NCI-H510A (cell line): ENCODE results near the gene LBR.

Experiments used
- DNase-seq: peaks from one replicate; lab custom pipeline; 2025; lab: John Stamatoyannopoulos, UW

LBR gene

GRCh38 chr1:225446595-225446960 lies 18.7 kb upstream of the LBR start:
- DNase-seq, result no peak

DNA sequence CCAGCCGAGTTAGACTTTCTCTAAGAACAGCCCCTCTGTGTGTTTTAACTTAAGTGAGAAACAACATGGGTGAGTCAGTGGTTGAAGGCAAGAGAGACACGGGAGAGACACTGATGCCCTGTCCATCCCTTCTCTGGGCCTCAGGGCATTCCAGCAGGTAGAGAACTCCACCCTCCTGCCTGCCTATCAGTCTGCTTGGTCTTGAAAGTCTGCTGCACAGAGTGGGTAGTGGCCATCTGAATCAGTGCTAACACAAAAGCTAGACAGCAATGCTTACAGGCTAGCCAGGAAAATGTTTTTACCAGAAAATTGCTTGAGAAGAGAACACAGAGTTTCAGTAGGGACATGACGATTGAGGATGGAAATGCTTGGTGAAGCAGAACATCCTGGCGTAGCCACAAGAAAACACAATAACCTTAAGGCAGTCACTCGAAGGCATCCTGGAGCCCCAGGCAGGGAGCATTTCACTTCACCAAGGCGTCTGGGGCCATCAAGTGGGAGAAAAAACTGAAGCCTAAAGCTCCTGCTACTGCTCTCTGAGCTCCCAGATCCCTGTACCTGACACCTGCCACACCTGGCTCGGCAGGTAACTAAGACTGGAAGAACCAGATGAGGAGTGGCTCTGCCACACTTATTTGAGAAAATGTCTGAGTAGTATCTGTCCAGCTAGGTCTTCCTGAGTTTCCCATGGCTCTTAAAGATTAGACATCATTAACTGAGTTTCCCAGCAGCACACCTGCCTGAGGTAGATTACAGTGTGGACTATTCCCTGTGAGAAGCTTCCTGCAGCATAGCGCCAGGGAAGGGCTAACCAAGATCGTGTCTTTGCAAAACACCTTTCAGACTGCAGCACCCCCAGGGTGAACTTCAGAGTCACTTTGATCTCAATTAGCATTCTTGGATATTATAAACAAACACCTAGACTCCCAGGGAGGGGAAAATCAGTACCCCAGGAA lies 18.1 kb upstream of the LBR start:
- DNase-seq, result peak; percentile 57

DNA sequence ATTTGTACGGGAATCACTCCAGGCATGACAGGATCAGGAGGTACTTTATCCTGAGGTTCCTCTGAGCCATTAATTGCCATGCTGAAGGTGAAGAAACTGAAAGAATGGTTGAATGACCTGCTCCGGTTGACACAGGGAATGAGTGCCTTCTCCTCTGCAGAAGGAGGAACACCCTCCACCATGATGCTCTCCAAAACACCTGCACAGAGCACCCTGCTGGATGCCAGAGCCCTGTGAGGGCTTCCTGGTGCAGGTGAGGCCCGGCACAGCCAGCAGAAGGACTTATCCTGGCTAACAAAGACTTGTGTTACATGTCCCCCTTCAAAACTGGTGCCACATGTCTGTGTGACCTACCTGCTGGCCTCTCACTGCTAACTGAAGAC lies 14.3 kb upstream of the LBR start:
- no peak for DNase-seq

DNA sequence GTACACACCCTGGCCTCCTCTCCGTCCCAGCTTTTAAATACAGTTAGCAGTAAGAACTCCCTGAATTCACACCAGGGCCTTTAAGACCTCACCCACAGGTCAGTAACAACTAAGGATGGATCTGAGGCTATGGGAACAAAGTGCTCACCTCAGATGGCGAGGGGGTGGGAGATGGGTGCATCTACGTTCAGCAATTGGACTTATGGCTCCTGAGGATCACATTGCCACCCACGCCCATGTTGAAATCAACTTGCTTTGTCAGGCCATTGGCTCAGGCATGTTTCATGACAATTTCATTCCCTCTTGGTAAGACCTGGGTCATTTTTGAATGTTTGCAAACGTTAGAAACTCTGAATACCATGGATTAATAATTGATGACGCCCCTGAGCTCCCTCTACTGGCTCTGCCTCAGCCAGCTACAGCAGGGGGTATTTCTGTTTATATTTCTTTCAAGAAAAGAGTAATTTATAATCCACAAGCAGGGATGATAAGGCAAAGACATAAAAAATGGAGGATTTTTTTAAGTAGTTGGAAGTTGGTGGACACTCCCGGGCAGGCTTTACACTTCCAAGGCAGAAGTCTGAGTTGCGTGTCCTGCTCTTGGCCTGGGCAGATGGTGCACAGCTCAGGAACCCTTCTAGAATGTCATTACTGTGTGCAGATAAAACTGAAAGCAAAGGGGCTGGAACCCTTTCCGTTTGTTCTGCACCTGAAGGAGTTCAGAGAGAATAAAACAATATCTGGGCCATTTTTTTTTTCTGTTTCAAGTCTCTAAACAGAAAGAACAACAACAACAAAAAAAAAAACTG lies 13.7 kb upstream of the LBR start:
- no peak for DNase-seq

GRCh38 chr1:225440380-225441221 lies 12.8 kb upstream of the LBR start:
- DNase-seq, result no peak

GRCh38 chr1:225437710-225438437 lies 10.0 kb upstream of the LBR start:
- no peak for DNase-seq

DNA sequence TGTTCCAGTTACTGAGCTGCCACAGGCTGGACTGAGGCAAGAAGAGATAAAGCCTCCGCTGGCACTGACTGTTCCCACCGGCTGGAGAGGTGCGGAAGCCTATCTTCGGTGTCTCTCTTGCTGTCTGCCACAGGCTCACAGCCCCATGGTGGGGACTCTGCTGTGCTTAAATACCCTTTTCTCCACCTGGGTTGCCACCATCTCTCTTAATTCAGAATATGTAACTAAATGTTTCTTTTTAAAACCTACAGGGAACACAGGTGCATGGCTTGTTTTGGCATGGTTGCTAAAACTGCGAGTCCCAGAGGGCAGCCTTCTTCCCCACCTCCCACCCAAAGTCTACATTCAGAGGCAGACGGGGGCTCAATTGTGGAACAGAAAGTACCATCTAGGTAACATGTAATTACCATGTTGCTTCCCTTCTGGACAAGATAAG lies 8.1 kb upstream of the LBR start:
- no peak for DNase-seq

GRCh38 chr1:225435487-225435886 lies 7.6 kb upstream of the LBR start:
- no peak for DNase-seq

DNA sequence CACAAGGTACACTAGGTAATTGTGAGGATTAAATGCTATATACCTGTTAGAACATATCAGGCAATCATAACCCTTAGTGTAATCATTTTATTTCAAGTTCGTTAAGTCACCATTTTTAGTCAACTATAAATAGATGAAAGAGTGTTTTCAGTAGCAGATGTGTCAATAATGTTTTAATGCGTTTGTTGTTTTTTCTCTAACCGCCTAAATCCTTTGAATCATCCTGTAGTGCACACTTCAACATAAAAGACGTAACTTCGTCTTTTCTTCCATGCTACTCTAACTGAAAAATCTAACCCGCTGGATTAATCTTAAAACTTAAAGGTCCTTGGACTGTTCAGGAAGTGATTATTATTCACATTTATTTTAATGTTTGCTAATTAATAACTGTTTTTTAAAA lies 7.2 kb upstream of the LBR start:
- DNase-seq, result no peak

- DNase-seq, result no peak
Measured at GRCh38 chr1:225434046-225434445, 6.2 kb upstream of the LBR start.

DNA sequence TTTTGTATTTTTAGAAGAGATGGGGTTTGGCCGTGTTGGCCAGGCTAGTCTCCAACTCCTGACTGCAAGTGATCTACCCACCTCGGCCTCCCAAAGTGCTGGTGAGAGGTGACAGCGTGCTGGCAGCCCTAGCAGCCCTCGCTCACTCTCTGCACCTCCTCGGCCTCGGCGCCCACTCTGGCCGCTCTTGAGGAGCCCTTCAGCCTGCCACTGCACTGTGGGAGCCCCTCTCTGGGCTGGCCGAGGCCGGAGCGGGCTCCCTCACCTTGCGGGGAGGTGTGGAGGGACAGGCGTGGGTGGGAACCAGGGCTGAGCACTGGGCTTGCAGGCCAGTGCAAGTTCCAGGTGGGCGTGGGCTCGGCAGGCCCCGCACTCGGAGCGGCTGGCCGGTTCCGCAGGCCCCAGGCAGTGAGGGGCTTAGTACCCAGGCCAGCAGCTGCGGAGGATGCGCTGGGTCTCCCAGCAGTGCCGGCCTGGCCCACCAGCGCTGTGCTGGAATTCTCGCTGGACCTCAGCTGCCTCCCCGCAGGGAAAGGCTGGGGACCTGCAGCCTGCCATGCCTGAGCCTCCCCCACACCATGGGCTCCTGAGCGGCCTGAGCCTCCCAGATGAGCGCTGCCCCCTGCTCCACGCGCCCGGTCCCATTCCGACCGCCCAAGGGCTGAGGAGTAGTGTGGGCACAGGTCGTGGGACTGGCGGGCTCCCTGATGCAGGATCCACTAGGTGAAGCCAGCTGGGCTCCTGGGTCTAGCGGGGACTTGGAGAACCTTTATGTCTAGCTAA lies 3.4 kb upstream of the LBR start:
- no peak for DNase-seq

- DNase-seq, result no peak
Measured at GRCh38 chr1:225430301-225430700, 2.5 kb upstream of the LBR start.

- DNase-seq, result no peak
Measured at GRCh38 chr1:225428881-225429455, 1.1 kb upstream of the LBR start.

- peak; percentile 93 for DNase-seq
Measured at GRCh38 chr1:225428068-225428880, 436 bp upstream of the LBR start.

GRCh38 chr1:225426395-225427234 lies 1.2 kb downstream of the LBR start:
- DNase-seq, result no peak

GRCh38 chr1:225425201-225425786 lies 2.5 kb downstream of the LBR start:
- DNase-seq, result no peak

DNA sequence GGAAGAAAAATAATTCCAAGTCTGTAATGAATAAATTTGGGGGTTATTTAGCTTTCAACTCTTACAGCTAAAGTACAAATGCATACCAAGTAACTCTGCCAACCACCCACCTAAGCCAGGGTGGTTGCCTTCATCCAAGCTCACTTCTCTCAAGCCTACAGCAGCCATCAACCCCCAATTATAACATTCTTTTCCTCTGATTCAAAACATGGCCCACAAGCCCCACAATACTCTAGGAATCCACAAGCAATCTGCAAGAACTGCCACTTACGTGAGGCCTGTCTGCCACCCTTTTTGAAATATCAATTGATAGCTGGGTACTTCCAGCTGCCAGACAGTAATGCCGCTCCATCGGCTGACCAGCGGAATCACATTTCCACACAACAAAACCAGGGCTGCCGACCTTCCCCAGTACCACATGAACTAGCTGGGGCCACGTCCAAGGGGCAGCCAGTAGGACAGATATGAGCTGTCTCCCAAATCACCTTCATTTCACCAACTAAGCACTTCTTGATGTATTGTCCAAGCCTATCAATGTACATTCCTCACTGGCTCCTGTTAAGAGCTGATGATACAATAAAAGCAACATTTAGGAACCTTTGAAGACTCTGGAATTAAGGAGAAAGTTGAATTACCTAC lies 3.2 kb downstream of the LBR start:
- no peak for DNase-seq

DNA sequence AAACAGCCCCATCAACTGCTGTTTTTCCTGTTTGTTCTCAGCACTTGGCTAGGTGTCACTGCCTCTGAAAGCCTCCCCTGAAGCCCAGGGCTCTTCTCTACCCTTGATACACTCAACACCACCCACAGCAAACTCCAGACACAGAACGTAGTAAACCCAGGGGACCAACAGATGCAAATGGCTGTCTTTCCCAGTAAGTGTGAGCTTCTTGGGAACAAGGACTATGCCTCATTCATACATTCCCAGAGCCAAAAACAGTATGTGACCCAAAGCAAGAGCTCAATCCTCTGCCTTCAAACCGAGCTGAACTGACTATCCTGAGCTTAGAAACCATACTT lies 4.4 kb downstream of the LBR start:
- DNase-seq, result no peak
